Brain pericyte (primary cell): ENCODE measurements around the gene USP32.
A peak's percentile ranks its signal among the peaks of the same experiment; 100 is the strongest.

ENCODE experiments used
- DNase-seq: peaks from one replicate; pipeline ENCODE4 v3.0.0-alpha.2; 2012; ENCODE audit warnings: low read depth, low spot score

Gene USP32

DNA sequence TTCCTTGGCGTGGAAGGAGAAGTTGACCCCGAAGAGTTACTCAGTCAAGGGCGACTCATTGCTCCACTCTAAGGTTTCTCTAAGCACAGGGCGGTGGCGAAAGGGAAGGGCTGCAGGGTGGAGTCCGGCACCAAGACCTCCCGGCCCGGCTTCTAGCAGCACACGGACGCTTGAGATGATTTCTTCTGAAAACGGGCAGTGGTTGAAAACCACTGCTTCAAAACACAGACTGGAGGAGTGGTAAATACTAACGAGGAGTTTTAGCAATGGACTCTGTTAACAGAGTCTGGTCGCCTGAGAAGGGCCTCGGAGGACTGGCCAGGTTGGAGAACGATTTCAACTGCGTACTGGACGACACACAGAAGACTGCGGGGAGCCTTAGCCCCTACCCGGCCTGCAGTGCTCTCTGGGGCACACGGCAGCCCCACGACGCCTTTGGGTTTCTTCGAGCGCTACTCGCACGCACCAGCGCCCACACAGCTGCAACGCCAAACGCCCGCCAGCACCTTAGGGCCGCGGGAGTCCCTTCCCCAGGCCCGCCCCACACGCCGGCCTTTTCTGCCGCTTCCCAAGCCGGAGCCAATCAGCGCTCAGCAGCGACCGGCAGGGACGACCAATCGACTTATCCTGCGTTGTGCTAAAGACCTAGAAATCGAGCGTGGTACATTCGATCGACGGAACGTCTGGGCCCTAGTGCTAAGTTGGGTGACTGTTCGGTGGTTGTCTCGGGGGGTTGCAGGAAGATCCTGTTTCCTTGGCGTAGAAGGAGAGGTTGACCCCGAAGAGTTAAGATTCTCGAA lies 256.6 kb downstream of the USP32 start:
- DNase-seq = peak; percentile 52

DNA sequence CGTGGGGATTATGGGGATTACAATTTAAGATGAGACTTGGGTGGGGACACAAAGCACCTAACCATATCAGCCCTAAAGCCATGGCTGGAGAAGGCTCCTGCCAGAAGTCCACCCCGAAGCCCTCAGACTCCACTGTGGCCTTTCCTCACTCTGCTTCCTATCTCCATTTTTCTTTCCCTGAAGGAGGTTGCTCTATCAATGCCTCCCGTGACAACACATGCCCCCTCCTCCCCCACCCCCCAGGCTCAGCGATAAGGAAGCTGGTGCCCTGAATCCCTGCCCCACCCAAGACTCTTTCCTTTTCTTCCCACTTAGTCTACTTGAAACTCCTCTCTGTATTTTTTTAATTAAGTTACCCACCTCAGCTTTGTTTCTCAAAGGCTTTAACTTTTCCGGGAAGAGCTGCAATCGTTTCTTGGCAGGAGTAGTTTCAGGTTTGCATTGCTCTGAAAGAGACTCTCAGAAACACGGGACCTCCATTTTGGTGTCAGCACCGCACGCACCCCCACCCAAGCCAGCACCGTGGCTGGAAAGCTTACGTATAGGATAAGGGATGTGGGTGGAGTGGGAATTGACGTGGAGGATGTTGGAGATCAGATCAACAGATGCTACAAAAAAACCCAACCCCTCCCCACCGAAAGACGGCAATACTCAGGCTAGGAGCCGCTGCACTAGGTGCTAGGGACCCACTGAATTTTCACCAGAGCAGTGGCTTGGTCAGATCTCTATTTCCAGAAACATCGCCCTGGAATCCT lies 257.4 kb downstream of the USP32 start:
- DNase-seq = no peak

DNA sequence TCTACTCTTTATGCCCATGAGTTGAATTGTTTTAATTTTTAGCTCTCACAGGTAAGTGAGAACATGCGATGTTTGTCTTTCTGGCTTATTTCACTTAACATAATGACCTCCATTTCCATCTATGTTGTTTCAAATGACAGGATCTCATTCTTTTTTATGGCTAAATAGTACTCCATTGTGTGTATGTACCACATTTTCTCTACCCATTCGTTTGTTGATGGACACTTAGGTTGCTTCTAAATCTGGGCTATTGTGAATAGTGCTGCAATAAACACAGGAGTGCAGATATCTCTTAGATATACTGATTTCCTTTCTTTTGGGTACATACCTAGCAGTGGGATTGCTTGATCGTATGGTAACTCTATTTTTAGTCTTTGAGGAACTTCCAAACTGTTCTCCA lies 261.5 kb downstream of the USP32 start:
- no peak for DNase-seq

DNA sequence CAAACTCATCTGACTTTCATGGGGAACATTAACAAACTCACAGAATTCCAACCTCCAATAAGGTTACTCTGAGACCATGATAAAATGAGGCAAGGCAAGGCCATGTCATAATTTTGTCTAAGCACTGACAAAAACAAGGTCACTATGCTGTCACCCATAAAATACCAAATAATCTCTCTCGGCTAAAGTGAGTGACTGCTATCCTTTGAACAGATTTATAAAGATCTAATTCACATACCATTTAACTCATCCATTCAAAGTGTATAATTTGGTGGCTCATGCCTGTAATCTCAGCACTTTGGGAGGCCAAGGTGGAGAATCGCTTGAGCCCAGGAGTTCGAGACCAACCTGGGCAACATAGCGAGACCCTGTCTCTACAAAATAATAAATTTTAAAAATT lies 262.8 kb downstream of the USP32 start:
- no peak for DNase-seq
